ENCODE data around the gene DPP9.

DPP9 gene

GRCh38 chr19:4697304-4697703 is 26.3 kb downstream of the DPP9 start:
- TF ChIP-seq FOXK2 (IDR thresholded peaks at IDR 0.05): no peak
- TF ChIP-seq CTBP1 (IDR thresholded peaks at IDR 0.05; ENCODE audit: borderline replicate concordance): no peak
- no peak for TF ChIP-seq LEF1 (IDR thresholded peaks at IDR 0.05; ENCODE audit: borderline replicate concordance)
- no peak for TF ChIP-seq SP1 (IDR thresholded peaks at IDR 0.05)
- no peak for TF ChIP-seq FOXA1 (IDR thresholded peaks at IDR 0.05)
- no peak for TF ChIP-seq L3MBTL2 (conservative IDR thresholded peaks at IDR 0.05)
- no peak for TF ChIP-seq FOXM1 (IDR thresholded peaks at IDR 0.05; ENCODE audit: borderline replicate concordance)
- no peak for TF ChIP-seq ZNF384 (IDR thresholded peaks at IDR 0.05)
- TF ChIP-seq NFRKB (IDR thresholded peaks at IDR 0.05): no peak
- TF ChIP-seq ELF4 (IDR thresholded peaks at IDR 0.05): no peak
- no peak for TF ChIP-seq TARDBP (IDR thresholded peaks at IDR 0.05)
- TF ChIP-seq ARNT (IDR thresholded peaks at IDR 0.05): no peak
- no peak for TF ChIP-seq PKNOX1 (IDR thresholded peaks at IDR 0.05)
- TF ChIP-seq SUZ12 (IDR thresholded peaks at IDR 0.05): no peak
- TF ChIP-seq BHLHE40 (IDR thresholded peaks at IDR 0.05; ENCODE audit: borderline replicate concordance): no peak
- no peak for TF ChIP-seq HDGF (IDR thresholded peaks at IDR 0.05; ENCODE audit: borderline replicate concordance)
- no peak for DNase-seq (ENCODE audit: extremely low spot score)
- ChIA-PET POLR2A (no interaction called here), CTCF (no interaction called here)

GRCh38 chr19:4695224-4695731 is 28.4 kb downstream of the DPP9 start:
- POLR2A ChIA-PET: no interaction called here
- no peak for DNase-seq (ENCODE audit: extremely low spot score)
- CTCF ChIA-PET: interaction anchor here (0.7 kb wide), 1 partner anchor 96 kb away, joined by 3 read pairs; no protein-coding TSS in a partner anchor
- TF ChIP-seq FOXK2 (IDR thresholded peaks at IDR 0.05): no peak
- no peak for TF ChIP-seq HDGF (IDR thresholded peaks at IDR 0.05; ENCODE audit: borderline replicate concordance)
- no peak for TF ChIP-seq FOXM1 (IDR thresholded peaks at IDR 0.05; ENCODE audit: borderline replicate concordance)
- TF ChIP-seq CTBP1 (IDR thresholded peaks at IDR 0.05; ENCODE audit: borderline replicate concordance): no peak

- ChIA-PET POLR2A (no interaction called here), CTCF (interaction anchor here (0.7 kb wide), 1 partner anchor 96 kb away, joined by 3 read pairs; no protein-coding TSS in a partner anchor)
- TF ChIP-seq FOXK2 (IDR thresholded peaks at IDR 0.05) (no peak), SUZ12 (IDR thresholded peaks at IDR 0.05) (no peak), BHLHE40 (IDR thresholded peaks at IDR 0.05; ENCODE audit: borderline replicate concordance) (no peak), HDGF (IDR thresholded peaks at IDR 0.05; ENCODE audit: borderline replicate concordance) (no peak), FOXM1 (IDR thresholded peaks at IDR 0.05; ENCODE audit: borderline replicate concordance) (no peak), ELF4 (IDR thresholded peaks at IDR 0.05) (no peak), NFRKB (IDR thresholded peaks at IDR 0.05) (no peak), FOXA1 (IDR thresholded peaks at IDR 0.05) (no peak), SP1 (IDR thresholded peaks at IDR 0.05) (no peak), ZNF384 (IDR thresholded peaks at IDR 0.05) (no peak), L3MBTL2 (conservative IDR thresholded peaks at IDR 0.05) (no peak), ARNT (IDR thresholded peaks at IDR 0.05) (no peak), TARDBP (IDR thresholded peaks at IDR 0.05) (no peak), CTBP1 (IDR thresholded peaks at IDR 0.05; ENCODE audit: borderline replicate concordance) (no peak), PKNOX1 (IDR thresholded peaks at IDR 0.05) (no peak), LEF1 (IDR thresholded peaks at IDR 0.05; ENCODE audit: borderline replicate concordance) (no peak)
- DNase-seq (ENCODE audit: extremely low spot score): no peak
These were observed 29.2 kb downstream of the DPP9 start for GRCh38 chr19:4694211-4694987.

- ChIA-PET CTCF (no interaction called here), POLR2A (no interaction called here)
- DNase-seq (ENCODE audit: extremely low spot score): no peak
- TF ChIP-seq CTBP1 (IDR thresholded peaks at IDR 0.05; ENCODE audit: borderline replicate concordance) (no peak), L3MBTL2 (conservative IDR thresholded peaks at IDR 0.05) (no peak), ZNF384 (IDR thresholded peaks at IDR 0.05) (no peak), SUZ12 (IDR thresholded peaks at IDR 0.05) (no peak), HDGF (IDR thresholded peaks at IDR 0.05; ENCODE audit: borderline replicate concordance) (no peak), LEF1 (IDR thresholded peaks at IDR 0.05; ENCODE audit: borderline replicate concordance) (no peak), SP1 (IDR thresholded peaks at IDR 0.05) (no peak)
These were observed 30.0 kb downstream of the DPP9 start for GRCh38 chr19:4693471-4694121.

GRCh38 chr19:4693078-4693350 is 30.6 kb downstream of the DPP9 start:
- ChIA-PET CTCF (no interaction called here), POLR2A (no interaction called here)
- DNase-seq (ENCODE audit: extremely low spot score): no peak
- no peak for TF ChIP-seq FOXM1 (IDR thresholded peaks at IDR 0.05; ENCODE audit: borderline replicate concordance)
- TF ChIP-seq PKNOX1 (IDR thresholded peaks at IDR 0.05): no peak
- no peak for TF ChIP-seq LEF1 (IDR thresholded peaks at IDR 0.05; ENCODE audit: borderline replicate concordance)
- TF ChIP-seq L3MBTL2 (conservative IDR thresholded peaks at IDR 0.05): no peak
- TF ChIP-seq SP1 (IDR thresholded peaks at IDR 0.05): no peak
- no peak for TF ChIP-seq TARDBP (IDR thresholded peaks at IDR 0.05)
- TF ChIP-seq BHLHE40 (IDR thresholded peaks at IDR 0.05; ENCODE audit: borderline replicate concordance): no peak
- TF ChIP-seq SUZ12 (IDR thresholded peaks at IDR 0.05): no peak
- TF ChIP-seq ARNT (IDR thresholded peaks at IDR 0.05): no peak
- no peak for TF ChIP-seq NFRKB (IDR thresholded peaks at IDR 0.05)
- TF ChIP-seq ELF4 (IDR thresholded peaks at IDR 0.05): no peak

Measured in HEK293T (cell line).